Measurements from ENCODE around the gene BTBD9.

Gene BTBD9

DNA sequence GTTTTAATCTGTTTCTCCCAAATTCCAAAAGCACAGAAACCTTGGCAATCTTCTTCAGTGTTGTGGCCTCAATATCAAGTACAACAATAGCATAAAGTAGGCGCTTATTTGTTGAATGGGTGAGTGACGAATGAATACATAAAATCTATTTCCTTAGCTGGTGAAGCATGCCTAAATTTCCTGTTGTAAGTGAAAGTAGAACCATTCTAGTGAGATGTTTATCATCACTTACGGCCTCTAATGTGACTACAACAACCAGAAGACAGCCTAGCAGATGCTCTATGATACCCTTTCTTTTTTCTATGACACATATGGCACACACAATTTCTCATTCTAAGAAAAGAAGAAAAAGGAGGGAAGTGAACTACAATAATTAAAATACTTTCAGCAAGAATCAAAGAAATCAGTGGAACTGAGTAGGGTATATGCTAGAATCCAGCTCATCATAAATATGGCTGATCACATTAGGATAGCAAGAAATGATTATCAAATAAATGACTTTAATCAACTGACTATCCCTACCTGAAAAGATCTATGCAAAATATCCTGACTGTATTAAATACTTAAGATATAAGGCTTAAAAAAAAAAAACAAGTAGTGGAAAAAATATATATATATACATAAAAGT is 67.4 kb downstream of the BTBD9 start:
- H3K27me3 ChIP-seq (ENCODE audit: control insufficient read depth, low read length), result no peaks in the 10 kb centered on the region
- TF ChIP-seq, protein P1, sequence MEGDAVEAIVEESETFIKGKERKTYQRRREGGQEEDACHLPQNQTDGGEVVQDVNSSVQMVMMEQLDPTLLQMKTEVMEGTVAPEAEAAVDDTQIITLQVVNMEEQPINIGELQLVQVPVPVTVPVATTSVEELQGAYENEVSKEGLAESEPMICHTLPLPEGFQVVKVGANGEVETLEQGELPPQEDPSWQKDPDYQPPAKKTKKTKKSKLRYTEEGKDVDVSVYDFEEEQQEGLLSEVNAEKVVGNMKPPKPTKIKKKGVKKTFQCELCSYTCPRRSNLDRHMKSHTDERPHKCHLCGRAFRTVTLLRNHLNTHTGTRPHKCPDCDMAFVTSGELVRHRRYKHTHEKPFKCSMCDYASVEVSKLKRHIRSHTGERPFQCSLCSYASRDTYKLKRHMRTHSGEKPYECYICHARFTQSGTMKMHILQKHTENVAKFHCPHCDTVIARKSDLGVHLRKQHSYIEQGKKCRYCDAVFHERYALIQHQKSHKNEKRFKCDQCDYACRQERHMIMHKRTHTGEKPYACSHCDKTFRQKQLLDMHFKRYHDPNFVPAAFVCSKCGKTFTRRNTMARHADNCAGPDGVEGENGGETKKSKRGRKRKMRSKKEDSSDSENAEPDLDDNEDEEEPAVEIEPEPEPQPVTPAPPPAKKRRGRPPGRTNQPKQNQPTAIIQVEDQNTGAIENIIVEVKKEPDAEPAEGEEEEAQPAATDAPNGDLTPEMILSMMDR (IDR thresholded peaks at IDR 0.05; ENCODE audit: low read depth, low read length, poor library complexity, severe bottlenecking), result no peak
- no peak for TF ChIP-seq EZH2phosphoT487 (IDR thresholded peaks at IDR 0.05; ENCODE audit: borderline replicate concordance, low read length)
- H3K27ac ChIP-seq (ENCODE audit: low read depth, low read length), result no peak overlapping the region
- no peaks in the 10 kb centered on the region for H3K9me2 ChIP-seq (replicated peaks; ENCODE audit: control insufficient read depth, low read length)
- H4K20me1 ChIP-seq (ENCODE audit: control insufficient read depth, insufficient read depth, low read depth, low read length), result no peaks in the 10 kb centered on the region
- no peaks in the 10 kb centered on the region for H3K79me2 ChIP-seq (ENCODE audit: control insufficient read depth, low read length)
- H3K9me3 ChIP-seq (ENCODE audit: control insufficient read depth, insufficient read depth, low read length), result no peaks in the 10 kb centered on the region
- H3K4me3 ChIP-seq (ENCODE audit: low read length), result no peak overlapping the region
- peaks cover 8% of the 10 kb centered on the region for H3K4me1 ChIP-seq (ENCODE audit: control insufficient read depth, low read length)
- H3F3A ChIP-seq (ENCODE audit: control insufficient read depth, insufficient read depth), result no peaks in the 10 kb centered on the region
- H3K4me2 ChIP-seq (ENCODE audit: low read length), result peak overlapping the region; percentile 38
- H3K36me3 ChIP-seq (ENCODE audit: control insufficient read depth, low read length), result no peaks in the 10 kb centered on the region

DNA sequence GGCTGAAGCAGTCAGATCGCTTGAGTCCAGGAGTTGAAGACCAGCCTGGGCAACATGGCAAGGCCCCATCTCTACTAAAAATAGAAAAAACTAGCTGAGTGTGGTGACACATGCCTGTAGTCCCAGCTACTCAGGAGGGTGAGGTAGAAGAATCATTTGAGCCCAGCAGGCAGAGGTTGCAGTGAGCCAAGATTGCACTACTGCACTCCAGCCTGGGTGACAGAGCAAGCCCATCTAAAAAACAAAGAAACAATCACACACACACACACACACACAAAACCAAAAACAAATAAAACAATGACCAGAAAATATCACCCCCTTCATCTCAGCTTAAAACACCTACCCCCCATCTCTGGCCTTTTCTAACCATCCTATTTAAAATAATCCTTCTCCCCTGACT is 68.0 kb downstream of the BTBD9 start:
- Histone ChIP-seq H3F3A (ENCODE audit: control insufficient read depth, insufficient read depth) (no peaks in the 10 kb centered on the region), H3K4me3 (ENCODE audit: low read length) (no peak overlapping the region), H3K4me1 (ENCODE audit: control insufficient read depth, low read length) (peaks cover 8% of the 10 kb centered on the region), H3K27me3 (ENCODE audit: control insufficient read depth, low read length) (no peaks in the 10 kb centered on the region), H3K79me2 (ENCODE audit: control insufficient read depth, low read length) (no peaks in the 10 kb centered on the region), H3K36me3 (ENCODE audit: control insufficient read depth, low read length) (no peaks in the 10 kb centered on the region), H3K27ac (ENCODE audit: low read depth, low read length) (no peak overlapping the region), H3K9me2 (replicated peaks; ENCODE audit: control insufficient read depth, low read length) (no peaks in the 10 kb centered on the region), H3K4me2 (ENCODE audit: low read length) (peak overlapping the region; percentile 38), H3K9me3 (ENCODE audit: control insufficient read depth, insufficient read depth, low read length) (no peaks in the 10 kb centered on the region), H4K20me1 (ENCODE audit: control insufficient read depth, insufficient read depth, low read depth, low read length) (no peaks in the 10 kb centered on the region)
- TF ChIP-seq EZH2phosphoT487 (IDR thresholded peaks at IDR 0.05; ENCODE audit: borderline replicate concordance, low read length), result no peak
- TF ChIP-seq, protein P1 (IDR thresholded peaks at IDR 0.05; ENCODE audit: low read depth, low read length, poor library complexity, severe bottlenecking), result no peak

DNA sequence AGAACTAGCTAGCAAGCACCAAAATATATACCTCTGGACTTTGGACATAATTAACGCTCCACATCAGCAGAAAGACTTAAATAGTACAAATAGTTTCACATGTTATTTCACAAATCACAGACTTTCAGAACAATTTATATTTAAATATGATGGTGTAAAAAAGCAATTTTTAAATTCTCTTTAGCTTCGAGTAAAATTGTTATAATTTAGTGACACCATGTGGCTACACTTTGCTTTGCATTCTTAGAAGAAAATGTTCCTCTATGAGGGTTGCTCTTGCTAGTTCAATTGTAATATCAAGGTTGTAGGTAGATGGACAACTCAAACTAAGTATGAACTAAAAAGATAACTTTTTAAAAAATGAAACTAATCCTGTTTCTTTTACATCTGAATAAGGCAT is 69.0 kb downstream of the BTBD9 start:
- H4K20me1 ChIP-seq (ENCODE audit: control insufficient read depth, insufficient read depth, low read depth, low read length), result no peaks in the 10 kb centered on the region
- peaks cover 8% of the 10 kb centered on the region for H3K4me1 ChIP-seq (ENCODE audit: control insufficient read depth, low read length)

More for the DNA sequence above, 69.0 kb downstream of the BTBD9 start:
- Histone ChIP-seq H3K27ac (ENCODE audit: low read depth, low read length) (no peak overlapping the region), H3F3A (ENCODE audit: control insufficient read depth, insufficient read depth) (no peaks in the 10 kb centered on the region), H3K4me3 (ENCODE audit: low read length) (no peak overlapping the region), H3K27me3 (ENCODE audit: control insufficient read depth, low read length) (no peaks in the 10 kb centered on the region), H3K36me3 (ENCODE audit: control insufficient read depth, low read length) (no peaks in the 10 kb centered on the region), H3K4me2 (ENCODE audit: low read length) (no peak overlapping the region), H3K9me2 (replicated peaks; ENCODE audit: control insufficient read depth, low read length) (no peaks in the 10 kb centered on the region), H3K79me2 (ENCODE audit: control insufficient read depth, low read length) (no peaks in the 10 kb centered on the region), H3K9me3 (ENCODE audit: control insufficient read depth, insufficient read depth, low read length) (no peaks in the 10 kb centered on the region)
- TF ChIP-seq, protein P1 (IDR thresholded peaks at IDR 0.05; ENCODE audit: low read depth, low read length, poor library complexity, severe bottlenecking), result peak; percentile 51
- TF ChIP-seq EZH2phosphoT487 (IDR thresholded peaks at IDR 0.05; ENCODE audit: borderline replicate concordance, low read length), result no peak

Data from DOHH2 (cell line).